Activated naive CD4-positive, alpha-beta T cell treated with anti-CD3 and anti-CD28 coated beads, Interleukin-2, amount 50 U/mL, for 24 hours (primary cell): ENCODE measurements around the gene NT5C.
"Not testable (repeated sequence)": the region's sequence is repeated elsewhere in the genome, so short reads cannot be mapped to it uniquely, and the experiment has no call there.

ENCODE experiments used
- H3K27ac Mint-ChIP-seq: one replicate; pipeline ENCODE4 v1.8.0; 2021; ENCODE audit warnings: mild to moderate bottlenecking, mixed read lengths
- H3K27me3 Mint-ChIP-seq: one replicate; pipeline ENCODE4 v1.8.0; 2021; ENCODE audit warnings: mixed read lengths
- H3K36me3 Mint-ChIP-seq: one replicate; pipeline ENCODE4 v1.8.0; 2021; ENCODE audit warnings: mixed read lengths
- H3K4me1 Mint-ChIP-seq: one replicate; pipeline ENCODE4 v1.8.0; 2021; ENCODE audit warnings: mixed read lengths
- H3K4me3 Mint-ChIP-seq: one replicate; pipeline ENCODE4 v1.8.0; 2021; ENCODE audit warnings: mild to moderate bottlenecking, mixed read lengths
- H3K9me3 Mint-ChIP-seq: one replicate; pipeline ENCODE4 v1.8.0; 2021; ENCODE audit warnings: mixed read lengths

NT5C gene

DNA sequence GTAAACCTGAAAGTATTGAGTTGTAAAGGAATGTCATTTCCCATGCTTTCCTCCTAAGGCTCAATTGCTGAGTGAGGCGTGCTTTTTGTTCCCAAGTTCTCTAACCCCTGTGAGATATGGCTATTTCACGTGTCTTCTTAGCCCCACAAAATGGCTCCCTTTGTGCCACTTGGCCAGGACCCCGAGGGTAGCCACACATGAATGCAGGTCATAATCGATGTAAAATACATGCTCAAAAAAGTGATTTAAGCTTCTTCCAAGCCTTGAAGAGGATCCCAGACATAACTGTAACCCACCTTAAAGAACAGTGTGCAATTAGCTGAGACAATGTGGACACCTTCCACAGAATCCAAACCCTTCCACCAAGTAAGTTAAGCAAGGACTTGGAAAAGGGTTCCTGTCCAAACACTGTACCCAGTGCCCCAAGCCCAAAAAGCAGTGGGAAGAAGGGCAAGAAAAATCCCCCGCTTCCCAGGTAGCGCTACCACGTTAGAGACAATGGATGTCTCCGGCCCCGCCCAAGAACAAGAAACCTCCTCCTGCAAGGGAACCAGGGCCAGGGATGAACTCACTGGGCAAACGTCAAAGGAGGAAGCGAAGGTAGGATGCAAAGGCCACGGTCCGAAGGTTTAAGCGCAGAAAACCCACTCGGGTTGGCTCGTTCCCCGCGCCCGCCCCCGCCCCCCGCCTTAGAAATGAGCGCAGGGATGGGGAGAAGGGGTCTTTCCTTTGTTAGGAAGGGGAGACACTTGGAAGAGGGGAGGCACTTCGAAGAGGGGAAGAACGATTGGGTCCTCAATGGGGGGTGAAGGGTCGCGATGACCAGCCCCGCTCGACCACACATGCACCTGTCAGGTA, 21.6 kb upstream of the NT5C start:
- peak overlapping the region; percentile 93 for H3K4me3 Mint-ChIP-seq
- H3K36me3 Mint-ChIP-seq: peaks cover 2% of the 10 kb centered on the region
- peak overlapping the region; percentile 53 for H3K27ac Mint-ChIP-seq
- H3K27me3 Mint-ChIP-seq: no peaks in the 10 kb centered on the region
- H3K9me3 Mint-ChIP-seq: no peaks in the 10 kb centered on the region
- peaks cover 33% of the 10 kb centered on the region for H3K4me1 Mint-ChIP-seq

DNA sequence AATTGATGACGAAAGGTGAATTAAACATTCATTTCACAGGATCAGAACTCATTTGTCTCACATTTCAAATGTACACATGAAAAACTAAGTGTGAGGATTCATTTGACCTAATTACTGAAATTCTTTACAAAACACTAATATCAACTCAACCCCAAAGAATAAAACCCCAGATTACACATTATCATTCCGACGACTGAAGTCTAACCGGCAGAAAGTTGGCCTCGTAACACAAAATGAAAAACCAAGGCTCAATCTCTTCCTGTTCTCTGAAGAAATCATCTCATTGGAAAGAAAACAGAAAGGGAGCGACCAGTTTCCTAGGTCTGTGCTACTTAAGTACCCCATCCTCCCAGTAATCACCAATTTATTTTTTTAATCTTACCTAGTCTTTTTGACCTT, 21.0 kb upstream of the NT5C start:
- H3K9me3 Mint-ChIP-seq: no peaks in the 10 kb centered on the region
- H3K27me3 Mint-ChIP-seq: no peaks in the 10 kb centered on the region
- peaks cover 33% of the 10 kb centered on the region for H3K4me1 Mint-ChIP-seq
- H3K27ac Mint-ChIP-seq: peak overlapping the region; percentile 41
- peaks cover 2% of the 10 kb centered on the region for H3K36me3 Mint-ChIP-seq
- H3K4me3 Mint-ChIP-seq: peak overlapping the region; percentile 93

DNA sequence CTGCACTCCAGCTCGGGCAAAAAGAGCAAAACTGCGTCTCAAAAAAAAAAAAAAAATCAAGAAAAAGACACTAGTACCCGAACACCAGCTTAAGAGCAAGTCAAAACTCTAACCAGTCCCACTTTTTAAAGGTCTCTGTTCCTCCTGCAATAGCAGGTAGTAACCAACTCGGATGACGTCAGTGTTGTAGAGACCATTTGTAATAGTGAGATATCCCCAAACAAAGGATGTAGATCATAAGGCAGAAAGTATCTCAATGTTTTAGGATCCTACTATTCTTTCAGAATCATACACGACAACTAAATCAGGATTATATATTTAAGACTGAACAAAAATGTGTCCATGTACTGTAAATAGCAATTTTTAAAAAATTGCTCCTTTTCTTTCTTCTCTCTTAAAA, 20.4 kb upstream of the NT5C start:
- Mint-ChIP-seq H3K36me3 (peaks cover 6% of the 10 kb centered on the region), H3K27ac (peak overlapping the region; percentile 57), H3K9me3 (no peaks in the 10 kb centered on the region), H3K4me1 (peaks cover 33% of the 10 kb centered on the region), H3K27me3 (no peaks in the 10 kb centered on the region), H3K4me3 (peak overlapping the region; percentile 93)

DNA sequence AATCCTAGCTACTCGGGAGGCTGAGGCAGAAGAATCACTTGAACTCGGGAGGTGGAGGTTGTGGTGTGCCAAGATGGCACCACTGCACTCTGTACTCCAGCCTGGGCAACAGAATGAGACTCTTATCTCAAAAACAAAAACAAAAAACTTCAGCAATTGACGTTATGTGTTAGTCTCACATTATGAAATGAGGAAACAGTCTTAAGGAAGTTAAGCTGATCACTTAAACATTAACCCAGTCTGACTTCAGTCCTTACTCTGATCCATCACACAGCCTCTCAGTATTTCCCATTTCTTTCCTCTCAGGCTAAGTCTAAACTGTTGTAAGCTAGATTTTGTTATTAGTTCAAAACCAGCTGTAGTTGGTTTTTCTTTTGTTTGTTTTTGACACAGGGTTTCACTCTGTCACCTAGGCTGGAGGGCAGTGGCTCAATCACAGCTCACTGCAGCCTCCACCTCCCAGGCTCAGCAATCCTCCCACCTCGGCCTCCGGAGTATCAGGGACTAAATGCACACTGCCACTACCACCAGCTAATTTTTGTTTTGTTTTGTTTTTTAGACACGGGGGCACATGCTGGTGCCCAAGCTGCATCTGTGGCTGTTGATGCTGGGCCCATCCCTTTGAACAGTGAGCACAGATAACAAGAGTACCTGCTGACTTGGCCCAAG, 16.5 kb upstream of the NT5C start:
- Mint-ChIP-seq H3K4me1 (peaks cover 17% of the 10 kb centered on the region), H3K27me3 (no peaks in the 10 kb centered on the region), H3K36me3 (peaks cover 11% of the 10 kb centered on the region), H3K4me3 (no peak overlapping the region), H3K27ac (peak overlapping the region; percentile 35), H3K9me3 (no peaks in the 10 kb centered on the region)

DNA sequence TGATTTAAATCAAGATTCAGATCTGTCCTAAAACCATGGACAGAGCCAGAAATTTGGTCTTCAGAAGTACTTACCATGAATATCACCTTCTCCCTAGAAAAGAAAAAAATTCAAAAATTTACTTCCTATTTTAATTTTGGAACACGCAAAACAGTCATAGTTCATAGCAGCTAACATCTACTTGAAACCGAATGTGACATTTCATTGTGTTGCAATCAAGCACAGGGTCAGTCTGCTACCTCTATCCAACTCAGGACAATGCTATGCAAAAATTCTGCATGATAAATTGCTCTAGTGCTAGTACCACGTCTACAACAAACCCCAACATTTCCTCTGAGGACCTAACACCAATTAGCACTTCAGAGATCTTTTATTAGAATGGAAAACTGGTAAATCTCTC, 15.1 kb upstream of the NT5C start:
- H3K27me3 Mint-ChIP-seq: no peaks in the 10 kb centered on the region
- no peaks in the 10 kb centered on the region for H3K9me3 Mint-ChIP-seq
- H3K4me1 Mint-ChIP-seq: peaks cover 4% of the 10 kb centered on the region
- H3K4me3 Mint-ChIP-seq: no peak overlapping the region
- no peak overlapping the region for H3K27ac Mint-ChIP-seq
- H3K36me3 Mint-ChIP-seq: peaks cover 11% of the 10 kb centered on the region

DNA sequence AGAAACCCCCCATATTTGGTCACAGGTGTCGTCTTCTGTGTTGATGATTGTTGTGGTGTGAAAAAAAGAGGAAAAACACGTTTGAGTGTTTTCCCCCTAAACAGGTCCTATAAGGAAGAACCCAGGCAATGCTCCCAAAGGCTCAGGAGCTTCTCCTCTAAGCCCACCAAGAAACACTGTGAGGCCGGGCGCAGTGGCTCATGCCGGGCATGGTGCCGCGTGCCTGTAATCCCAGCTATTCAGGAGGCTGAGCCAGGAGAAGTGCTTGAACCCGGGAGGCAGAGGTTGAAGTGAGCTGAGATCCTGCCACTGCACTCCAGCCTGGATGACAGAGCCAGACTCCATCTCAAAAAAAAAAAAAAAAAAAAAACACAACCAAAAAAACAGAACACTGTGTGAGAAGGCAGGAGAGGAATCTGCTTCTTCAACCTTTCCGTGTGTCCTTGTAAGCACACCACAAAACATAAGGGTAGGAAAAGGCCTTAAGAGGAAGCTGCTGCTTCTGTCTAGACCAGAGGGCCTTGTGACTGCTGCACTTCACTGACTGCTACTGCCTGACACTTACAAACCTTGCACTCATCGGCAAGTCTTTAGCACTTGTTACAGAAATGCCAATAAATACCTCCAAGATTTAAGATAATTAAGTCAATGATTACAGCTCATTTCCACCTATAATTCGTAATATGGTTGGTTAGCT, 13.4 kb upstream of the NT5C start:
- H3K27me3 Mint-ChIP-seq: no peaks in the 10 kb centered on the region
- no peak overlapping the region for H3K4me3 Mint-ChIP-seq
- H3K36me3 Mint-ChIP-seq: peaks cover 11% of the 10 kb centered on the region
- H3K27ac Mint-ChIP-seq: no peak overlapping the region
- H3K4me1 Mint-ChIP-seq: peaks cover 8% of the 10 kb centered on the region
- H3K9me3 Mint-ChIP-seq: no peaks in the 10 kb centered on the region

DNA sequence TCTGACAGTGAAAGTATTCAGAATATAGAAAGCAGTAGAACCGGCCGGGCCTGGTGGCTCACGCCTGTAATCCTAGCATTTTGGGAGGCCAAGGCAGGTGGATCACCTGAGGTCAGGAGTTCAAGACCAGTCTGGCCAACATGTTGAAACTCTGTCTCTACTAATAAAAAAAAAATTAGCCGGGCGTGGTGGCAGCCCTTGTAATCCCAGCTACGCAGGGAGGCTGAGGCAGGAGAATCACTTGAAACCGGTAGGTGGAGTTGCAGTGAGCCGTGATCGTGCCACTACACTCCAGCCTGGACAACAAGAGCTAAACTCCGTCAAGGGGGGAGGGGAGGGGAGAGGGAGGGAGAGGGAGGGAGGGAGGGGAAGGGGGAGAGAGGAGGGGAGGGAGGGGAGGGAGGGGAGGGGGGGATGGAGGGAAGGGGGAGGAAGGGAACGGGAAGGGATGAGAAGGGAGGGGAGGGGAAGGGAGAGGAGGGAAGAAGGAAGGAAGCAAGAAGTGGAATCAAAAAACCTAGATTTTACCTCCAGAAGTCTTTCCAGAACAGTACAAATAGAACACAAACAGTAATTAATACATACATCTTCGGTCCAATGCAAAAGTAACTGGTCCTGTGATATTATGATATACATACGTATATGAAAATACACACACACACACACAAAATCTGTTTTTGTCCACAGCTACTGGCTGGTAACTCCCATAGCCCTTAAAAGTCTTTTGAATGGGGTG, 10.9 kb upstream of the NT5C start:
- H3K27ac Mint-ChIP-seq: no peak overlapping the region

DNA sequence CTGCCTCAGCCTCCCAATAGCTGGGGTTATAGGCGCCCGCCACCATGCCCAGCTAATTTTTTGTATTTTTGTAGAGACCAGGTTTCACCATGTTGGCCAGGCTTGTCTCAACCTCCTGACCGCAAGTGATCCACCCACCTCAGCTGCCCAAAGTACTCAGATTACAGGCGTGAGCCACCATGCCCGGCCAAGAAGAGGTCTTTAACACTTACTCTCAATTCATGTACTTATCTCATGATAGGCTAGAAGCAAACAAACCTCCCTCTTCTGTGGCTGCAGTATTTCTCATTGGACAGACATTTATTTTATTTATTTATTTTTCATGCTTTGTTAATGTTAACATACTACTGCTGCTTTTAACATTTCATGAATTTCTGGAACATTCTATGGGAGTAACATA, 7.0 kb upstream of the NT5C start:
- no peaks in the 10 kb centered on the region for H3K27me3 Mint-ChIP-seq
- H3K4me3 Mint-ChIP-seq: no peak overlapping the region
- H3K4me1 Mint-ChIP-seq: peaks cover 3% of the 10 kb centered on the region
- H3K9me3 Mint-ChIP-seq: no peaks in the 10 kb centered on the region
- H3K27ac Mint-ChIP-seq: no peak overlapping the region
- peaks cover 1% of the 10 kb centered on the region for H3K36me3 Mint-ChIP-seq

More for the DNA sequence above, 10.9 kb upstream of the NT5C start:
- peaks cover 10% of the 10 kb centered on the region for H3K36me3 Mint-ChIP-seq
- H3K9me3 Mint-ChIP-seq: no peaks in the 10 kb centered on the region
- no peaks in the 10 kb centered on the region for H3K27me3 Mint-ChIP-seq
- H3K4me1 Mint-ChIP-seq: peaks cover 3% of the 10 kb centered on the region
- H3K4me3 Mint-ChIP-seq: no peak overlapping the region

DNA sequence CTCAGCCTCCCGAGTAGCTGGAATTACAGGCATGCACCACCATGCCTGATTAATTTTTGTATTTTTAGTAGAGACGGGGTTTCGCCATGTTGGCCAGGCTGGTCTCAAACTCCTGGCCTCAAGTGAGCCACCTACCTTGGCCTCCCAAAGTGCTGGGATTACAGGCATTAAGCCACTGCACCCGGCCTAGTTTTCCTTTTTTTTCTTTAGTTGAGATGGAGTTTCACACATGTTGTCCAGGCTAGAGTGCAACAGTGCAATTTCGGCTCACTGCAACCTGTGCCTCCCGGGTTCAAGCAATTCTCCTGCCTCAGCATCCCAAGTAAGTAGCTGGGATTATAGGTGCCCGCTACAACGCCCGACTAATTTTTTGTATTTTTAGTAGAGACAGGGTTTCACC, 6.2 kb upstream of the NT5C start:
- H3K27ac Mint-ChIP-seq: peak overlapping the region; percentile 8
- H3K4me1 Mint-ChIP-seq, H3K4me3 Mint-ChIP-seq, H3K36me3 Mint-ChIP-seq, H3K9me3 Mint-ChIP-seq, H3K27me3 Mint-ChIP-seq: not testable (repeated sequence)

DNA sequence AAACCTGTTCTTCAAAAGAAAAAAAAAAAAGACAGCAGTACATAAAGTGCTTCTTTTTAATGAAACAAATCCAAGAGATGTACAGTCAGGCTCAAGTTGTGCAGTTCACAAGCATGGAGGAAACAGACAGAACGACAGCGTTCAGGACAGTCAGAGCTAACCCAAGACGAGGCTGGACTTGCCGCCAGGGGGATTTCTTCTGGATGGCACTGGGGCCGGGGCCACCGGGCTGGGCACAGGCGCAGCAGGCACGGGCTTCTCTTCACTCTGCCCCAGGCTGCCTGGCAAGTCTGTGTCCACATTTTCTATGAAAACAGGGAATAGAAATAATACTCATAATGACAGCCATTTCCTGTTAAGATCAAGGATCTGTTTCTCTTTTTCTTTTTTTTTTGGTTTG, 4.4 kb upstream of the NT5C start:
- Mint-ChIP-seq H3K9me3 (no peaks in the 10 kb centered on the region), H3K27me3 (no peaks in the 10 kb centered on the region), H3K4me3 (no peak overlapping the region), H3K27ac (peak overlapping the region; percentile 55), H3K36me3 (peaks cover 1% of the 10 kb centered on the region), H3K4me1 (peaks cover 6% of the 10 kb centered on the region)

DNA sequence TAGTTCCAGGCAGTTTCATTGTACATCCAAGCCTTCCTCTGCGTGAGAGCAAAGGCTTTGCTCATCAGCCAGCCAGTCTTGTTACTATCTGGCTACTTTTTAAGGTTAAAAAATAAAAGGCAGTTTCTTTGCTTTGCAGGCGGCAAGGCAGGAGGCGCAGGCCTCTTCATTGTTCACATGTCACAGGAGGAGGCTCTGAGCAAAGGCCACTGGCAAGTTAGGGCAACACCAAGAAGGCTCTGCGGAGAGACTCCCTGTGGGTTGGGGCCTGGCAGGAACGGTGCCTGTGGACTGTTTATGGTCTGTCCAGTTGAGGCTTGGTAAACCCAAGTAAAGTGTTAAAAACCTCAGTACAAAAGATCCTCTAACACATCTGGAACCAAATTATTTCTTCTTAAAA, 3.9 kb upstream of the NT5C start:
- Mint-ChIP-seq H3K27ac (peak overlapping the region; percentile 55), H3K4me3 (no peak overlapping the region), H3K9me3 (no peaks in the 10 kb centered on the region), H3K36me3 (peaks cover 1% of the 10 kb centered on the region), H3K27me3 (no peaks in the 10 kb centered on the region), H3K4me1 (peaks cover 8% of the 10 kb centered on the region)

DNA sequence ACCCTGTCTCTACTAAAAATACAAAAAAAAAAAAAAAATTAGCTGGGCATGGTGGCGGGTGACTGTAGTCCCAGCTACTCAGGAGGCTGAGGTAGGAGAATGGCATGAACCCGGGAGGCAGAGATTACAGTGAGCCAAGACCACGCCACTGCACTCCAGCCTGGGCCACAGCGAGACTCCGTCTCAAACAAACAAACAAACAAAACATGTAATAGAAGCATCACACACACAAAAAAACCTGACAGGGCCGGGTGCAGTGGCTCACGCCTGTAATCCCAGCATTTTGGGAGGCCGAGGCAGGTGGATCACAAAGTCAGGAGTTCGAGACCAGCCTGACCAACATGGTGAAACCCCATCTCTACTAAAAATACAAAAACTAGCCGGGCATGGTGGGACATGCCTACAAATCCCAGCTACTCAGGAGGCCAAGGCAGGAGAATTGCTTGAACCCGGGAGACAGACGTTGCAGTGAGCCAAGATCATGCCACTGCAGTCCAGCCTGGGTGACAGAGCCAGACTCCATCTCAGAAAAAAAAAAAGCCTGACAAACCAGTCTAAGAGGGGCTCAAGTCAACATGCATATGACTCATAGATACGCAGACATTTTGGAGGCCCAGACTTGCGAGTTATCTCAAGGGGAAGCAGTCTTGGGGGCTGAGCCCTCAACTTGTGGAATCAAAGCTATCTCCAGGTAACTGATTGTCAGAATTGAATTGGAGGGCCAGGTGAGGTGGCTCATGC, 2.2 kb upstream of the NT5C start:
- H3K27ac Mint-ChIP-seq: peak overlapping the region; percentile 88

DNA sequence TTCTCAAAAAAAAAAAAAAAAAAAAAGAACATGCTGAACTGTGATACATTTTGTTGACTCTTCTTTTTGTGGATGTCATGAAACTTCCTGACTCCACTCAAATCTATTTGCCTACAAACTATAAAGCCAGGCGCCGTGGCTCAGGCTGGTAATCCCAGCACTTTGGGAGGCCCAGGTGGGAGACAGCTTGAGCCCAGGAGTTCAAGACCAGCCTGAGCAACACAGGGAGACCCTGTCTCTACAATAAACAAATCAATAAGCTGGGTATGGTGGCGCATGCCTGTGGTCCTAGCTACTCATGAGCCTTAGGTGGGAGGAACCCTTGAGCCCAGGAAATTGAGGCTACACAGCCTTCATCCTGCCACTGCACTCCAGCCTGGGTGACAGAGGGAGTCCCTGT, 1.5 kb upstream of the NT5C start:
- Mint-ChIP-seq H3K27me3 (no peaks in the 10 kb centered on the region), H3K4me1 (peaks cover 11% of the 10 kb centered on the region), H3K27ac (peak overlapping the region; percentile 77), H3K36me3 (peaks cover 1% of the 10 kb centered on the region), H3K9me3 (no peaks in the 10 kb centered on the region), H3K4me3 (no peak overlapping the region)

More for the DNA sequence above, 2.2 kb upstream of the NT5C start:
- H3K36me3 Mint-ChIP-seq, H3K4me3 Mint-ChIP-seq, H3K27me3 Mint-ChIP-seq, H3K9me3 Mint-ChIP-seq: not testable (repeated sequence)
- peaks cover 11% of the 10 kb centered on the region for H3K4me1 Mint-ChIP-seq

DNA sequence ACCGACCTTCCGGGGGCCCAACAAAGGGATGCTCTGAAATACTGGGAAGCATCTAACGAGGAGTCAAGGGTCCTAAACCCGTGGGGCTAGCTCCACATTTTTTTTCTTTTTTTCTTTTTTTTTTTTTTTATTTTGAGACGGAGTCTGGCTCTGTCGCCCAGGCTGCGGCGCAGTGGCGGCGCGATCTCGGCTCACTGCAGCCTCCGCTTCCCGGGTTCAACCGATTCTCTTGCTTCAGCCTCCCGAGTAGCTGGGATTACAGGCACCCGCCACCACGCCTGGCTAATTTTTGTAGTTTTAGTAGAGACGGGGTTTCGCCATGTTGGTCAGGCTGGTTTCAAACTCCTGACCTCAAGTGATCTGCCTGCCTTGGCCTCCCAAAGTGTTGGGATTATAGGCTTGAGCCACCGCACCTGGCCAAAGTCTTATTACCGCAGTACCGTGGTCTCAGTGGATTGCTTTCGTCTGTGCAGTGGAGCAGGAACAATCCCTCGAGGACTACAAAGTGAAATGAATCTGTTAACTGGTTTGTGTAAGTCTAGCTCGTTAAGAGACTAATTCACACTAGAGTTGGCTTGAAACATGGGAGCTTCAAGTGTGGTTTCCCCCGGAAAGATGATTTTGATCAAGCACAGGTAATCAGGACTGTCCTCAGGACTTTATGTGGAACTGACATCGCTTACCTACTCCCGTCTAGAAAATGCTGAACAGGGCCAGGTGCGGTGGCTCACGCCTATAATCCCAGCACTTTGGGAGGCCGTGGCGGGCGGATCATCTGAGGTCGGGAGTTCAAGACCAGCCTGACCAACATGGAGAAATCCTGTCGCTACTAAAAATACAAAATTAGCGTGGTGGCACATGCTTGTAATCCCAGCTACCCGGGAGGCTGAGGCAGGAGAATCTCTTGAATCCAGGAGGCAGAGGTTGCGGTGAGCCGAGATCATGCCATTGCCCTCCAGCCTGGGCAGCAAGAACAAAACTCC, 767 bp upstream of the NT5C start:
- peaks cover 11% of the 10 kb centered on the region for H3K4me1 Mint-ChIP-seq

More for the DNA sequence above, 767 bp upstream of the NT5C start:
- Mint-ChIP-seq H3K4me3 (peak overlapping the region; percentile 87), H3K27ac (peak overlapping the region; percentile 79)
- H3K9me3 Mint-ChIP-seq, H3K27me3 Mint-ChIP-seq, H3K36me3 Mint-ChIP-seq: not testable (repeated sequence)
